Measurements from ENCODE around the gene ZGRF1. TPM values are rescaled to one million over a fixed set of nuclear protein-coding genes. Genes with fewer than 3 reads are reported as not detected.

Gene ZGRF1
- total and polyA plus RNA-seq, 2 donors (not counting 1 experiment from before 2014, with no cell fraction given), result 4.6 to 13.0 TPM

- no peaks in the 10 kb centered on the region for H3K9me3 Mint-ChIP-seq (ENCODE audit: insufficient read depth)
- H3K4me3 ChIP-seq (ENCODE audit: control extremely low read depth in 1 of 5, extremely low read depth in 1 of 5, insufficient read depth in 1 of 5, low read depth in 2 of 5, low read length in 4 of 5), result no peak overlapping the region
- no peak overlapping the region for H3K4me2 ChIP-seq (replicated peaks; ENCODE audit: low read depth, low read length, poor library complexity, severe bottlenecking)
- no peaks in the 10 kb centered on the region for H3K4me1 Mint-ChIP-seq
- H3K9ac ChIP-seq (ENCODE audit: low read length), result no peak overlapping the region
- H3K27me3 Mint-ChIP-seq, result no peaks in the 10 kb centered on the region
- intact Hi-C loops (cut with micrococcal nuclease), result no loop called here
- H3K36me3 ChIP-seq (replicated peaks in 1 of 2; ENCODE audit: control extremely low read depth in 1 of 2, control insufficient read depth in 1 of 2, extremely low read depth in 1 of 2, insufficient read depth in 2 of 2, low read length in 1 of 2), result no peaks in the 10 kb centered on the region
- H3K79me2 ChIP-seq (ENCODE audit: control insufficient read depth, insufficient read depth, low read length), result no peaks in the 10 kb centered on the region
- no peak overlapping the region for H3K27ac ChIP-seq (ENCODE audit: low read length in 2 of 2)
- TF ChIP-seq CTCF (IDR thresholded peaks at IDR 0.05) (no peak), EZH2 (IDR thresholded peaks at IDR 0.05; ENCODE audit: borderline replicate concordance, insufficient read depth, low read depth, low read length, poor library complexity, severe bottlenecking) (no peak)
- no peaks in the 10 kb centered on the region for H4K20me1 ChIP-seq (ENCODE audit: control insufficient read depth, insufficient read depth, low read length, poor library complexity, severe bottlenecking)
- H2AFZ ChIP-seq (ENCODE audit: insufficient read depth, low read depth, low read length, poor library complexity, severe bottlenecking), result no peak overlapping the region
- no peaks in the 10 kb centered on the region for H3K9me3 ChIP-seq (ENCODE audit: control extremely low read depth in 1 of 3, control insufficient read depth in 2 of 3, insufficient read depth in 1 of 3, low read length in 2 of 3)
- H3K27ac Mint-ChIP-seq, result no peak overlapping the region
- ChIA-PET POLR2A (no interaction called here), CTCF (no interaction called here)
- H3K4me1 ChIP-seq (ENCODE audit: control insufficient read depth in 2 of 2, insufficient read depth in 2 of 2, low read length in 2 of 2), result no peaks in the 10 kb centered on the region
- ATAC-seq (ENCODE audit: low read depth) (no peak), DNase-seq (no peak)
- no peak overlapping the region for H3K4me3 Mint-ChIP-seq
- H3K27me3 ChIP-seq (replicated peaks in 1 of 4; ENCODE audit: control extremely low read depth in 1 of 4, control insufficient read depth in 3 of 4, insufficient read depth in 4 of 4, low read length in 3 of 4), result no peaks in the 10 kb centered on the region
Measured at GRCh38 chr4:112673076-112673475, 36.4 kb upstream of the ZGRF1 start.

- H3K27ac ChIP-seq (ENCODE audit: low read length in 2 of 2), result no peak overlapping the region
- H2AFZ ChIP-seq (ENCODE audit: insufficient read depth, low read depth, low read length, poor library complexity, severe bottlenecking), result no peak overlapping the region
- no peaks in the 10 kb centered on the region for H3K9me3 ChIP-seq (ENCODE audit: control extremely low read depth in 1 of 3, control insufficient read depth in 2 of 3, insufficient read depth in 1 of 3, low read length in 2 of 3)
- DNase-seq, result no peak
- no peaks in the 10 kb centered on the region for H3K36me3 ChIP-seq (replicated peaks in 1 of 2; ENCODE audit: control extremely low read depth in 1 of 2, control insufficient read depth in 1 of 2, extremely low read depth in 1 of 2, insufficient read depth in 2 of 2, low read length in 1 of 2)
- H3K4me1 ChIP-seq (ENCODE audit: control insufficient read depth in 2 of 2, insufficient read depth in 2 of 2, low read length in 2 of 2), result no peaks in the 10 kb centered on the region
- no peak for TF ChIP-seq CTCF (IDR thresholded peaks at IDR 0.05)
- TF ChIP-seq EZH2 (IDR thresholded peaks at IDR 0.05; ENCODE audit: borderline replicate concordance, insufficient read depth, low read depth, low read length, poor library complexity, severe bottlenecking), result no peak
- Mint-ChIP-seq H3K27ac (no peak overlapping the region), H3K9me3 (ENCODE audit: insufficient read depth) (no peaks in the 10 kb centered on the region), H3K4me3 (no peak overlapping the region), H3K4me1 (no peaks in the 10 kb centered on the region), H3K27me3 (no peaks in the 10 kb centered on the region)
- no peak overlapping the region for H3K4me2 ChIP-seq (replicated peaks; ENCODE audit: low read depth, low read length, poor library complexity, severe bottlenecking)
- intact Hi-C loops (cut with micrococcal nuclease), result no loop called here
- no peak for ATAC-seq (ENCODE audit: low read depth)
- ChIA-PET CTCF (no interaction called here), POLR2A (no interaction called here)
- H4K20me1 ChIP-seq (ENCODE audit: control insufficient read depth, insufficient read depth, low read length, poor library complexity, severe bottlenecking), result no peaks in the 10 kb centered on the region
- H3K79me2 ChIP-seq (ENCODE audit: control insufficient read depth, insufficient read depth, low read length), result no peaks in the 10 kb centered on the region
- no peak overlapping the region for H3K4me3 ChIP-seq (ENCODE audit: control extremely low read depth in 1 of 5, extremely low read depth in 1 of 5, insufficient read depth in 1 of 5, low read depth in 2 of 5, low read length in 4 of 5)
- H3K9ac ChIP-seq (ENCODE audit: low read length), result no peak overlapping the region
- no peaks in the 10 kb centered on the region for H3K27me3 ChIP-seq (replicated peaks in 1 of 4; ENCODE audit: control extremely low read depth in 1 of 4, control insufficient read depth in 3 of 4, insufficient read depth in 4 of 4, low read length in 3 of 4)
- 100% methylated on average over 2 of the region's 3 CpGs for WGBS (ENCODE audit: insufficient coverage)
Measured at GRCh38 chr4:112668131-112668530, 31.4 kb upstream of the ZGRF1 start.

Measured in B cell (primary cell).